ENCODE measurements around the gene ZNF331.

Gene ZNF331

DNA sequence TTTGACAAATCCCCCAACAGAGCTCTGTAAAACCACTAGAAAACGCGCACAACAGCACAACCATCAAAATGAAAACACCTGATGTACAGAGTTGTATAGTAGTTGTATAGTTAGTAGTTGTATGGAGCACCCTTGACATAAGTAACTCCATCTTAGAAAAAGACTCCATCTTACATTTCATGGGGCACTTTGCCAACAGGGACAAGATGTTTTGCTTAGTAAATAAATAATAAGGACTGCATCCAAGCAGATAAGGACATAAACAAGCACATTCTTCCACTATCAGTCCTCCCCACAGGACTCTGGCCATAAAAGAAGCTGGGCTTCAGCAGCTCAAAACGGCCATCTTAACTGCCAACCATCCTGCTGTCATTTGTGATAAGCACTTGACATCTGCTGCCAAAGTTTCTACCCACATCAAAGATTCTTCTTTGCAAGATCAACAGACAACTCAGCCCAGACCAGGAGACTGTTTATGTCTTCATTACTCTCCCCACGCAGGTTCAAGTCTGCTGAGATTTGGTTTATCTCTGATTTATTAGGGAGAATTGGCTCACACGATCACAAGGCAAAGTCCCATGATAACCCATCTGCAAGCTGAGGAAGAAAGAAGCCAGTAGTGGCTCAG, 20.7 kb upstream of the ZNF331 start:
- Mint-ChIP-seq H3K27ac (no peak overlapping the region), H3K9me3 (peaks cover 7% of the 10 kb centered on the region), H3K4me3 (no peak overlapping the region), H3K27me3 (no peaks in the 10 kb centered on the region), H3K36me3 (peaks cover 7% of the 10 kb centered on the region), H3K4me1 (peaks cover 16% of the 10 kb centered on the region)

DNA sequence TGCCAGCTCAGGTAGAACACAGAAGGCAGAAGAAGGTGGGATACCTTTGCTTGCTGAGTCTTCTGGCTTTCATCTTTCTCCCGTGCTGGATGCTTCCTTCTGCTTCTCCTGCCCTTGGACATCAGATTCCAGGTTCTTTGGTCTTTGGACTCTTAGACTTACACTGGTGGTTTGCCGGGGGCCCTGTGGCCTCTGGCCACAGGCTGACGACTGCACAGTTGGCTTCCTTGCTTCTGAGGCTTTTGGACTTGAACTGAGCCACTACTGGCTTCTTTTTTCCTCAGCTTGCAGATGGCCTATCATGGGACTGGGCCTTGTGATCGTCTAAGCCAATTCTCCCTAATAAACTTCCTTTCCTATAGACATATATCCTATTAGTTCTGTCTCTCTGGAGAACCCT, 19.8 kb upstream of the ZNF331 start:
- H3K27me3 Mint-ChIP-seq: no peaks in the 10 kb centered on the region
- H3K9me3 Mint-ChIP-seq: peaks cover 7% of the 10 kb centered on the region
- peaks cover 8% of the 10 kb centered on the region for H3K36me3 Mint-ChIP-seq
- no peak overlapping the region for H3K27ac Mint-ChIP-seq
- H3K4me1 Mint-ChIP-seq: peaks cover 16% of the 10 kb centered on the region
- H3K4me3 Mint-ChIP-seq: no peak overlapping the region

DNA sequence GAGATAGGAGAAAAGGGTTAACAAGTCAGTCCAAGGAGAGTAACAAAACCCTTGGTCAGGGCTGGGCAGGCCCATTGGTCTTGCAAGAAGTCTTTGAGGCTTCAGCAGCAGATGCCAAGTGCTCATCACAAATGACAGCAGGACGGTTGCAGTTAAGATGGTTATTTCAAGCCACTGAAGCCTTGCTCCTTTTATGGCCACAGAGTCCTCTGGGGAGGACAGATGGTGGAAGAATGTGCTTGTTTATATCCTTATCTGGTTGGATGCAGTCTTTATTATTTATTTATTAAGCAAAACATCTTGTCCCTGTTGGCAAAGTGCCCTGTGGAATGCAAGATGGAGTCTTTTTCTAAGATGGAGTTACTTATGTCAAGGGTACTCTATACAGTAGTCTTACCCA, 19.2 kb upstream of the ZNF331 start:
- peaks cover 16% of the 10 kb centered on the region for H3K4me1 Mint-ChIP-seq
- H3K4me3 Mint-ChIP-seq: no peak overlapping the region
- H3K27me3 Mint-ChIP-seq: no peaks in the 10 kb centered on the region
- peaks cover 7% of the 10 kb centered on the region for H3K9me3 Mint-ChIP-seq
- H3K27ac Mint-ChIP-seq: no peak overlapping the region
- H3K36me3 Mint-ChIP-seq: peaks cover 12% of the 10 kb centered on the region

DNA sequence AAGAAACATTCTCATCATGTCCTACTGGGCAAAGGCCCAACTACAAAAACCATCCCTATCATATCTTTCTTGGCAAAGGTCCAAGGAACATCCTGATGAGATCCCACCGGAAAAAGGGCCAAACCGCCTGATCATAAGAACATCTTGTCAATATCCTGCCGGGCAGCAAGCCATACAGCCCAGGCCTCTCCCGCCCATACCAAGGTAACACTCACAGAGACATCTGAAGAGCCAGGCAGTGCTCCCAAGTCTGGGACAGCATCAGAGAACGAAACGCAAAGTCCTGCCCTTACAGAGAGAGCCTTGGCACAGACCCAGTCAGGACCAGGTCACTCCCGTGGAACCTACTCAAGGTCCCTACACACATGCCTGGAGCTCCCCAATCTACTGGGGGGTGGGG, 18.5 kb upstream of the ZNF331 start:
- Mint-ChIP-seq H3K36me3 (peaks cover 17% of the 10 kb centered on the region), H3K4me3 (peak overlapping the region; percentile 34), H3K27me3 (no peaks in the 10 kb centered on the region), H3K4me1 (peaks cover 16% of the 10 kb centered on the region), H3K9me3 (peaks cover 7% of the 10 kb centered on the region), H3K27ac (no peak overlapping the region)

DNA sequence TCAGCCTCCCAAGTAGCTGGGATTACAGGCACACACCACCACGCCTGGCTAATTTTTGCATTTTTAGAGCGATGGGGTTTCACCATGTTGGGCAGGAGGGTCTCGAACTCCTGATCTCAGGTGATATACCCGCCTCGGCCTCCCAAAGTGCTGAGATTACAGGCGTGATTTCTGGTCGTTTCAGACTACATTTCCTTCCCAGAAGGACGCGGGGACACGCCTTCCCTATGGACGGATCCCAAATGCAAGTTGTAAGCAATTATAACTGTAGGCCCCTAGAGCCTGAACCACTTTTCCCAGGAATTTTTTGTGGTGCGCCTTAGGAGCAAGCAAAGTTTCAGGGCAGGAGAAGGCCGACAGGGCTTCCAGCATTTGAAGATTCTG, 17.8 kb upstream of the ZNF331 start:
- Mint-ChIP-seq H3K27me3 (no peaks in the 10 kb centered on the region), H3K4me1 (peaks cover 16% of the 10 kb centered on the region), H3K27ac (peak overlapping the region; percentile 85), H3K9me3 (peaks cover 7% of the 10 kb centered on the region), H3K36me3 (peaks cover 19% of the 10 kb centered on the region), H3K4me3 (peak overlapping the region; percentile 99)

DNA sequence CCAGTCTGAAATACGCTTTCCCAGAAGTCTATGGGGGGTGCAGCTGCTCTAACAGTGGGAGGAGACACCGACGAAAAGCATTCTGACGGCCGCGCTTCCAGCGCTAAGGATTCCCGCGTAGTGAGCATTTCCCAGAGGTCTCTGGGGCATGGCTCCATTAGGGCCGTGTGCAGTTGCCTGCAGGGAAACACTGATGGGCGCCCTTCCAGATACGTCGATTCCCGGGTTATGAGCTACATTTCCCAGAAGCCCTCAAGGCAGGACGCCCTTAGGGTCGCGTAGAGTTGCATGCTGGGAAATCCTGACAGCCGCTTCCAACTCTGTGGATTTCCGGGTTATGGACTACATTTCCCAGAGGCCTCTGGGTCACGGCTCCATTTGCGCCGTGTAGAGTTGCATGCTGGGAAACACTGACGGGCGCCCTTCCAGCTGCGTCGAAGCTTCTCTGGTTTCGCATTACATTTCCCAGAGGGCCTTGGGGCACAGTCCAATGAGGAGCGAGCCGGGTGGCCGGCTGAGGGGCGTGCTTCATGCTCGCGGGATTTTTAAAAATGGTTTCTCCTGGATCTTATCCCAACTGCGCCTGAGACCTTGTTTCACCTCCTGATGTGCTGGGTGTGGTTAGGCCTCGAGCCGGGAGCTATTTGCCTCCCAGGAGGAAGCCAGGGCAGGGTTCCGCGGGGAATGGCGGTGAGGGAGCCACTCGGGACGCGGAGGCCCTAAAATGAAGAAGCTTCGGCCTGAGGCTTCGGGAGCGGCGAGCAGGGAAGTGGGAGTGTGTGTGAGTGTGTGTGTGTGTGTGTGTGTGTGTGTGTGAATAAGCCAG, 17.2 kb upstream of the ZNF331 start:
- H3K9me3 Mint-ChIP-seq: peaks cover 13% of the 10 kb centered on the region
- H3K27ac Mint-ChIP-seq: peak overlapping the region; percentile 85
- peaks cover 16% of the 10 kb centered on the region for H3K4me1 Mint-ChIP-seq
- H3K36me3 Mint-ChIP-seq: peaks cover 25% of the 10 kb centered on the region
- H3K4me3 Mint-ChIP-seq: peak overlapping the region; percentile 99
- H3K27me3 Mint-ChIP-seq: no peaks in the 10 kb centered on the region

DNA sequence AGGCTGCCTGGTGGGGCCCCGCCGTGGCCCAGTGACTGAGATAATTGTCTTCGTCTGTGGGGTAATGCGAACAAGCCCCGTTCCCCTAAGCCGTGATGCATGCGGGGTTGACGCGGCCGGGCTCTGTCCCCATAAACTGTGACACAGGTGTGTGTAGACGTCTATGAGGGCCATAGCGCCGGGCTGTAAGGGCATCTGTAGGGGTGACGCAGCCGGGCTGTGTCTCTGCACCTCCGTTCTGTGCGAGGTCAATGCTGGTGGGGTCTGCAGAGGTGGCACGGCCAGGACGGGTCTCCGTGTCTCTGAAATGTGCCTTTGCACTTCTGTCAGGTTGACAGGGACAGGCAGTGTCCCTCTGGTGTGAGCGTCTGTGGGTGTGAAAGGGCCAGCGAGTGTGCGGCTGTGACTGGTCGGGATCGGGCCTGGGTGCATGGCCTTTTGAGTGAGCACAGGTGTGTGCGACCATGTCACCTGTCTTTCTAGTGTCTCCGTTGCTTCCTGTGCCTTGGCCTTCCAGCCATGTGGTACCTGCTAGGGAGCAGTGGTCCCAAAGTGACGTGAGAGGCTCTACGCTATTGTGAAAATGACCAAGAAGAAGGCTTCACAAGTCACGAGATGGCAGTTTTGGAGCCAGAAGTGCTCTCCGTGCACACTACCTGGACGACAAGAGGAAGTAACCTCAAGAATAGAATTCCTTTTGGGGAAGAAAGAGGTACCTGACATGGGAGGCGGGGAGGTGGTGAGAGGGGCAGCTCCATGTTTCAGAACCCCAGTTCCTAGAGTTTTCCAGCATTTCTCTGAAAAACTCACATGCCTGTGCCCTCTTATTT, 16.4 kb upstream of the ZNF331 start:
- Mint-ChIP-seq H3K4me1 (peaks cover 16% of the 10 kb centered on the region), H3K9me3 (peaks cover 19% of the 10 kb centered on the region), H3K4me3 (peak overlapping the region; percentile 99), H3K27ac (no peak overlapping the region), H3K36me3 (peaks cover 30% of the 10 kb centered on the region), H3K27me3 (no peaks in the 10 kb centered on the region)

DNA sequence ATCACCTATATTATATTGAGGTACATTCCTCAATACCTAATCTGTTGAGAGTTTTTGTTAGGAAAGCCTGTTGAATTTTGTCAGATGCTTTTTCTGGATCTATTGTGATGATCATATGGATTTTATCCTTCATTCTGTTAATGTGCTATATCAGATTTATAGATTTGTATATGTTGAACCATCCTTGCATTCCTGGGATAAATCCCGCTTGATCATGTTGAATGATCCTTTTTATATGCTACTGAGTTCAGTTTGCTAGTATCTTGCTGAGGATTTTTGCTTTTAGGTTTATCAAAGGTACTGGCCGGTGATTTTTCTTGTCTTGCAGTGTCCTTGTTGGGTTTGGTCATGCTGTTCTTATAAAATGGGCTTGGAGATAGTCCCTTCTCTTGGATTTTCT, 12.0 kb upstream of the ZNF331 start:
- Mint-ChIP-seq H3K4me3 (no peak overlapping the region), H3K27me3 (no peaks in the 10 kb centered on the region), H3K27ac (no peak overlapping the region), H3K9me3 (peaks cover 16% of the 10 kb centered on the region), H3K4me1 (peaks cover 10% of the 10 kb centered on the region), H3K36me3 (peaks cover 36% of the 10 kb centered on the region)

DNA sequence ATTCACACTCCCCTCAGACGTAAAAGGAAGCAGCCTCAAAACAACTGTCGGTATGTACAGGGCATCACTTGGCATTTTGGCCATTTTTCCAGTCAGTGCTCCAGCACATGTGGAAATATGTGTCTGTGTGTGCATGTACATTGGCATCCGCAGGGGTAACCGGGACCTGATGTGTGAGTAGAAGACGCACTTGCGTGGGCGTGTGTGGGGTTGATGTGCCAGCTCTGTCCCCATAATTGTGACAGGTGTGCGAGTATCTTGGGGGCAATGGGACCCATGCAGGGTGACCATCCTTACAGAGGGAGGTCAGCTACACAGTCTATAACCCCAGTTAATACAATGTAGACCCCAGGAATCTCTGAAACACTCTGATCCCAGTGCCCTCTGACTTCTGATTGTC, 7.3 kb upstream of the ZNF331 start:
- peaks cover 30% of the 10 kb centered on the region for H3K36me3 Mint-ChIP-seq
- peaks cover 12% of the 10 kb centered on the region for H3K9me3 Mint-ChIP-seq
- no peak overlapping the region for H3K27ac Mint-ChIP-seq
- no peaks in the 10 kb centered on the region for H3K4me1 Mint-ChIP-seq
- no peak overlapping the region for H3K4me3 Mint-ChIP-seq
- no peaks in the 10 kb centered on the region for H3K27me3 Mint-ChIP-seq

DNA sequence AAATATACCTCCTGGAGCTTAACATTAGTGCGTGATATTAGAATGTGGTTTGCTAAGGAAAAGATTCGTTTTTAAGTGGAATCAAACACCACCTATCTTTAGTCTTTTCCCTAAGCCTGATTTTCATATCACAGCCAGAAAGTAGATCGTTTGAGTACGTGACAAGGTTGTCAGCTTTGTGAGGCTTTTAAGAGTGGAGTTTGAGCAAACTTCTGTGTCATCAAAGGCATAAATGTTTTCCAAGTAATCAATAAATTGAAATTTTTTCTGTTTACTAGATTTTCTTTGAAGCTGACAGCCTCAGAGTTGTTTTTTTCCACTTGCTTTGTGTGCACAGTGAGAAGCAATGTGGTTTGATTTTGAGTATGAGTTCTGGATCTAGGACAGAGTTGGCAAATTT, 6.5 kb upstream of the ZNF331 start:
- Mint-ChIP-seq H3K9me3 (peaks cover 5% of the 10 kb centered on the region), H3K4me1 (peaks cover 4% of the 10 kb centered on the region), H3K4me3 (no peak overlapping the region), H3K27me3 (no peaks in the 10 kb centered on the region), H3K27ac (no peak overlapping the region), H3K36me3 (peaks cover 26% of the 10 kb centered on the region)

DNA sequence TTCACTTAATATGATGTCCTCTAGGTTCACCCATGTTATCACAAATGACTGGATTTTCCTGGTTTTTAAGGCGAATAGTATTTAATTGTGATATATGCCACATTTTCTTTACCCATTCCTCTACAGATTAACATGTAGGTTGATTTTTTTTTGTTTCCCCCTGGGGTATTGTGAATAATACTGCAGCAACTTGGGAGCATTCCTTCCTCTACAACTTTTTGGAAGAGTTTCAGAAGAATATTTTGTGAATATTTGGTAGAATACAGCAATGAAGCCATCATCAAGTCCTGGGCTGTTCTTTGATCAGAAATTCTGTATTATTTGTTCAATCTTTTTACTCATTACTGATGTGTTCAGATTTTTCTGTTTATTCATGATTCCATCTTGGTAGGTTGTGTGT, 5.6 kb upstream of the ZNF331 start:
- H3K27me3 Mint-ChIP-seq: no peaks in the 10 kb centered on the region

DNA sequence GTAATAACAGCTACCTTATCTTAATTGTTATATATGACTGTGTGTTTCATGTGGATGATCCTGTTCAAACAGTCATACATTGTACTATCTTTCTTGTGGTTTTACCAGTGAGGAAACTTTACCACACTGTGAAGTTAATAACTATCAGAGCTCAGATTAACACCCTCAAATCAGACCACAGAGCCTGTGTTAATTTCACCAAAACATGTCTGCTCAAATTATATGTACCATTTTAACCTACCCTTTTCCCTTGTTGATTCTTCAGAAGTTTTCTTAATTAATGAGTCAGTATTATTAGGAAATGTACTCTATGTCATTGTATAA, 1.8 kb upstream of the ZNF331 start:
- Mint-ChIP-seq H3K9me3 (no peaks in the 10 kb centered on the region), H3K4me1 (peaks cover 20% of the 10 kb centered on the region), H3K27ac (no peak overlapping the region), H3K4me3 (peak overlapping the region; percentile 33), H3K36me3 (peaks cover 27% of the 10 kb centered on the region), H3K27me3 (no peaks in the 10 kb centered on the region)

More for the DNA sequence above, 5.6 kb upstream of the ZNF331 start:
- H3K27ac Mint-ChIP-seq: no peak overlapping the region
- no peak overlapping the region for H3K4me3 Mint-ChIP-seq
- peaks cover 7% of the 10 kb centered on the region for H3K4me1 Mint-ChIP-seq
- H3K36me3 Mint-ChIP-seq: peaks cover 27% of the 10 kb centered on the region
- peaks cover 5% of the 10 kb centered on the region for H3K9me3 Mint-ChIP-seq

DNA sequence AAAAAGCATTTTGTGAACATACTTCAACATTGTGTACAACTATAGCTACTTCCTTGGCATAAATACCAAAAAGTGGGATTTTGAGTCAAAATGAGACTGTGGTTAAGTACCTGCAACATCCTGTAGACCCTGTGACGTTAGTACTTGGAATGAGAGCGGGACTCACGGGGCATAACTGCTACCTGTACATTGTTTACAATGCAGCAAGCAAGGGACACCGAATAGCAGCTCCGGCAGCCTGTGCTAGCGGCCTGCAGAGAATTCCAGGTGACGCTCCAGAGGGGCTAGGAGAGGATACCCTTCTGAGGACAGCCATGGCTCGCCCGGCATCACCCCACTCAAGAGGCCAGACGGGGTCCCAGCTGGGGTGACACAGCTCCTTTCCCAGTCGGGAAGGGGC, 824 bp upstream of the ZNF331 start:
- H3K27ac Mint-ChIP-seq: peak overlapping the region; percentile 99
- H3K9me3 Mint-ChIP-seq: no peaks in the 10 kb centered on the region
- H3K27me3 Mint-ChIP-seq: no peaks in the 10 kb centered on the region
- H3K4me1 Mint-ChIP-seq: peaks cover 27% of the 10 kb centered on the region
- peak overlapping the region; percentile 97 for H3K4me3 Mint-ChIP-seq
- H3K36me3 Mint-ChIP-seq: peaks cover 29% of the 10 kb centered on the region

DNA sequence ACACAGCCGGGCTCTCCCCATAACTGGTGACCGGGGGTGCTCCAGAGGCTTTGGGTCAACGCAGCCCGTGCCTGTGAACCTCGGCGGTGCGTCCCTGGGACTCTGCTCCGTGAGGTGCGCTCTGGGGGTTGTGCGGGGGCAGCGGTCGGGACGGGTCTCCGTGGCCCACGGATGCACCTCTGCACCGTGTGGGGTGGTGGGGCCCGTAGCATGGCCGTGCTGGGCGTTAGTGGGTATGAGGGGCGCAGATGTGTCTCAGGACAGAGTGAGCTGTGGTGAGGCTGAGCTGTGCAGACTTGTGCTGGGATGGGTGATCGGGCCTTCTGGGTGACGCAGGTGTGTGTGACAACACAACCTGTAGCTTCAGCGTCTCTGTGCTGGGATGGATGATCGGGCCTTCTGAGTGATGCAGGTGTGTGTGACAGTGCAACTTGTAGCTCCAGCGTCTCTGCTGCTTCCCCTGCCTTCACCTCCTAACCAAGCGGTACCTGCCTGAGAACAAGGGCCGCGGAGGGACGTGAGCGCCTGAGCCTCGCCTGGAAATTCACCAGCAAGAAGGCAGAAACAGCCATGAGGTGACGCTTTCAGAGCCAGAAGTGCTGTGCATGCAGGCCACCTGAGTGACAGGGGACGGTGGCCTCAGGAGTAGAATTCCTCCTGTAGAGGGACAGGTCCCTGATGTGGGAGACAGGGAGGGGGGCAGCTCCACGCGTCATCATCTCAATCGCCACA, 599 bp downstream of the ZNF331 start:
- H3K36me3 Mint-ChIP-seq: peaks cover 28% of the 10 kb centered on the region
- H3K4me1 Mint-ChIP-seq: peaks cover 32% of the 10 kb centered on the region

DNA sequence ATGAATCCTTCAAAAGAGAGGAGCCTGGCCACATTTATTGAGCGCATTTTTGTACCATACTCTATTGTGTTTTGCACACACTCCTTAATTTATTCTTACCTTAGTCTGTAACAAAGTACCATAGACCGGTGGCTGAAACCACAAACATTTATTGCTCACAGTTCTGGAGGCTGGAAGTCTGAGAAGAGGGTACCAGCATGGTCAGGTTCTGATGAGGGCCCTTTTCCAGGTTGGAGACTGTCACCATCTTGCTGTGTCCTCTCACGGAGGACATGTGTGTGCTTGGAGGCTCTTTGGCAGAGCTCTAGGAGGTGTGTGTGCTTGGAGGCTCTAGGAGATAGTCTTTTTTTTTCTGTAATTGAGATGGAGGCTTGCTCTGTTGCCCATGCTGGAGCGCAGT, 2.1 kb downstream of the ZNF331 start:
- H3K4me3 Mint-ChIP-seq: no peak overlapping the region
- peaks cover 33% of the 10 kb centered on the region for H3K36me3 Mint-ChIP-seq
- H3K27ac Mint-ChIP-seq: no peak overlapping the region
- no peaks in the 10 kb centered on the region for H3K9me3 Mint-ChIP-seq
- H3K27me3 Mint-ChIP-seq: no peaks in the 10 kb centered on the region
- peaks cover 33% of the 10 kb centered on the region for H3K4me1 Mint-ChIP-seq

More for the DNA sequence above, 599 bp downstream of the ZNF331 start:
- H3K27me3 Mint-ChIP-seq: no peaks in the 10 kb centered on the region
- peak overlapping the region; percentile 97 for H3K4me3 Mint-ChIP-seq
- peak overlapping the region; percentile 99 for H3K27ac Mint-ChIP-seq
- H3K9me3 Mint-ChIP-seq: no peaks in the 10 kb centered on the region

Data from activated naive CD4-positive, alpha-beta T cell treated with anti-CD3 and anti-CD28 coated beads, Interleukin-2, amount 50 U/mL, for 24 hours (primary cell).